NCI-H524 treated with DMSO at 0.1 percent for 48 hours (cell line): ENCODE results near the gene NECTIN4.
"Not testable (repeated sequence)": the region's sequence is repeated elsewhere in the genome, so short reads cannot be mapped to it uniquely, and the experiment has no call there.

Experiments
- DNase-seq: peaks from one replicate; lab custom pipeline; 2025; lab: John Stamatoyannopoulos, UW

The NECTIN4 gene

DNA sequence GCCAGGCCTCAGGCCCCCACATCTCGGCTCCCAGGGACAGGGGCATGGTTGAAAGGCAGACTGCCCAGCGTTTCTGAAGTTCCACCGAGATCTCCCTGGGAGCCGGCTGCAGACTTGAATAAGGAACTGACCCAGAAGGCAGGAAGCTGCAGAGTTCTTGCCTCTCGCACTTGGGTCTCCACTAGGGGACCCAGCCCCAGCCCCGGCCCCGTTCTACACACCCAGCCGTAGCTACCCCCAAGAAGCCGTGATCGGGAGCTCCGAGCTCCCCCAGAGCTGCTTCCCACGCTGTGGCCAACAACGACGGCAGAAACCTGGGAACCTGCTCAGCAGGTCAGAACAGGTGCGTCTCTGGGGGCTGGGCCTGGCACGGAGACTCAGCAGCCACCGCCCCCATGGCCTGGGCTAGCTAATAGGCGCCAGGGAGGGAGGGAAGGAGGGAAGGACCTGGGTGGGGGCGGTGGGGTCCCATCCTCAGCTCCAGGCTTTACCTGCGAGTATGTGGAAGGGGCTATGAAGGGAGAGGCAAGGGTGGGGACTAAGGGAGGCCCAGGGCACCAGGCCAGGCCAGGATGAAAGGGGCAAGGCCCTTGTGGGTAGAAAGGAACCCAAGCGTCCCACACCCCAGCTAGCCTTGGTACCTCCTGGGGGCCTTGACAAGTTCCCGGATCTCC lies at the start of gene NECTIN4:
NECTIN4 (minus strand) TSS at position 308 of the 674 bp plus-strand sequence; CDS start at position 46, 262 bp downstream.
- no peak for DNase-seq

GRCh38 chr1:161138431-161138830 lies 49.1 kb upstream of the NECTIN4 start:
- no peak for DNase-seq

- DNase-seq = no peak
Measured at GRCh38 chr1:161137881-161138280, 48.5 kb upstream of the NECTIN4 start.

DNA sequence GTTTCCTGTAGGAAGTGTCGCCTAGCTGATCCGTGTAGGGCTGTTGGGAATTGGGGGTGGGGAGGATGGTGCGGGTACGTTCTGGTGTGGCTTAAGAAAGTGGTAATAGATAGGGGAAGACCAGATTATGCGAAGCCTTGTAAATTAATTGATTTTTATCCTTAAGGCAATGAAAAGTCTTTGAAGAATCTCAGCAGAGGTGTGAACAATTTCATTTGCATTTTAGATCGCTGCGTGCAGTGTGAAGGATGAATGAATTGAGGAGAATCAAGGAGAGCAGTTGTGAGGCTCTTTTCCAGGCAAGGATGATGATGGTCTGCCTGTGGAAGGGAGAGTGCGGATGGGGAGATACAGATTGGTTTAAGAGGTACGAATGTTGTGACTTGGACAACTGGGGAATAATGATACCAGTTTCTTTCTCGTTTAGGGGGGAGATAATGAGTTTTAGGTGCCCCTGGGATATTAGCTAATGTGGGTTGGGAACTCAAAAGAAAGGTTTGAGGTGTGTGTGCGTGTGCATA lies 43.9 kb upstream of the NECTIN4 start:
- no peak for DNase-seq

DNA sequence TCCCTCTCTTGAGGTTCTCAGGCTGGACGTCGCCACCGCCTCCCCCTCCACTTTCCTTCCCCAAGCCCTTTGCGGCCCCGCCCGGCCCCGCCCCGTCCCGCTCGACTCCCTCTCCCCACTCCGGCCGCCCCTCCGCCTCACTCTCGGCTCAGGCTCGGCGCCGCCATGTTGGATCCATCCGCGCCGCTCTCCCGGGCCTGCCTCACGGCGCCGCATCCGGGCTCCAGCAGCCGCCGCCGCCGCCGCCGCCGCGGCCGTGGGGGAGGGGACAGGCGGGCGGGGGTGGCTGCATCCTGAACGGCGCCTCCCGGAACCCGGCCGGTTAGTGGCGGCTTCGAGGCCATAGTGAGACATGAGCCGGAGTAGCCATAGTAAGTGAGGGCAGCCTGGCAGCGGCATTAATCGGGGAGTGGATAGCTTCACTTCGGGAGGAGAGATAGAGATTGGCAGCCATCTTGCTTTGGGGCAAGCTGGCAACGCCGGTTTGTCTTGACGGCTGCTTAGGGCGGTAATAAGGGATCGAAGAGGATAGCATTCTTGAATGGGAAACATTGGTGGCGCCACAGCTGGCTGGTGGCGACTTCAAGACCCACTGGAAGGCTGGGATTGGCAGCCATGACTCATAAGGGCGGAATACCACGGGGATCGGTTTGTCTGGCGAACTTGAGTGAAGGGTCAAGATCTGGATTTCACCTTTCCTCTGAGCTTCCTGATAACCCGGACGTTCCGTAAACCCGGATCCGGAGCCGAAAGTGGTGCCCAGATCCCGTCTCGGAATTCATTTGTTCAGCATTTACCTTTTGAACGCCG lies 43.3 kb upstream of the NECTIN4 start, which contains the start of gene DEDD:
DEDD (minus strand) TSS at position 258 of the 810 bp plus-strand sequence. CDS start 8,205 bp downstream, outside the sequence.
- DNase-seq = peak; percentile 94

DNA sequence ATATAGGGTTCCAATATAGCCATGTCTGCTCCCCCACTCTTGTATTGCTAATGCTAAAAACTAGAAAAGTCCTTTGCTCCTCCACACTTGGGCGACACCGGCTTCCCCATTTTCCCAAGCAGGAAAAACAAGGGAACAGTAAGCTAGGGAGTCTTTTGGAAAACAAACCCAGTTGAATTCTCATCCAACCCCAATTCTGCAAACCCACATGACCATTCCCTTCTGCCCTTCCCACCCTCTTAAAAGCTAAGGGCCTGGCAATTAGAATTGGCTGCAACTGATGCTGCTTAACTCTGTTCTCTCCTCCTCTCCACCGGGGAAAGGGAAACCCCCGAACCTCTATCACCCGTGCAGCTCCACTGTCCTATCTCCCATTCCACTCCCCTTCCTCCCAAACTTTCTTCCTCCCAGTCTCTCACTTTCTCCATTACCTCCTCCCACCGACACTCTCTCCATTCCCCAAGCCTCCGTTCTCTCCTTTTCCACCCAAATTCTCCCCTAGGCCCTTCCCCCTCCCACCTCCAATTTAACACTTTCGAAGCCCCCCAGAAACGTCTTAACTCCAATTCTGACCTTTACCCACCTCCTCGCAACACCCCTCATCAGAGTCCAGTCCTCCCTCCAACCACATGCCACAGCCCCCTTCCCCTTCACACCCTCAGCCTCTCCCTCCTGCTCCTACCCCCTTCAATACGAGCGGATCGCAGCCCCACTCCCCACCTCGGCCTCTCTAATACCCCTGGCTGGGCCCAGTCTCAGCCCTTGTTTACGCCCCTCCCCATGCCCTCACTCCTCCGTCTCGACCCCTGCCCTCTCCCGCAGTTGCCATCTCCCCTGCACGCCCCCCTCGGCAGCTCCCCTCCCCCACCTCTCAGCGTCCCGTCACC lies 42.4 kb upstream of the NECTIN4 start:
- no peak for DNase-seq

- no peak for DNase-seq
Measured at GRCh38 chr1:161130266-161130665, 40.9 kb upstream of the NECTIN4 start.

GRCh38 chr1:161128591-161129420 lies 39.4 kb upstream of the NECTIN4 start:
- no peak for DNase-seq

GRCh38 chr1:161127649-161128048 lies 38.3 kb upstream of the NECTIN4 start:
- DNase-seq = no peak

DNA sequence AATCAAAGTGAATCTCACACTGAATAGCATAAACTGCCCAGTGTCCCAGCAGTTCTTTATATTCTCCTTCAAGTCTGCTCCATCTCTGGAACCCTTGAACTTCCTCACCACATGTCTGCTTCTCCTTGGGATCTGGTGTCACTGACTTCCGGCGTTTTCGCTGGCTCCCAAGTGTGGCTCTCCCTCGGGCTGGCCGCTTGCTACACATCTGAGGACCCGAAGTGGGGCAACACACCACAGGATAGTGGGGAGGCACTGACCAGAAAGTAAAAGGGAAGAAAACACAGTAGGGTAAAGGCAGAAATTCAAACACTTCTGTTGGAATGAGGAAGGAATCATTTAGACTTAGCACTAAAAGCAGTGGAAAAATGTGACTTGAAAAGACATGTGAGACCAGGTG lies 33.6 kb upstream of the NECTIN4 start:
- DNase-seq = no peak

GRCh38 chr1:161121834-161122233 lies 32.5 kb upstream of the NECTIN4 start:
- no peak for DNase-seq

GRCh38 chr1:161121042-161121650 lies 31.8 kb upstream of the NECTIN4 start:
- DNase-seq = no peak

DNA sequence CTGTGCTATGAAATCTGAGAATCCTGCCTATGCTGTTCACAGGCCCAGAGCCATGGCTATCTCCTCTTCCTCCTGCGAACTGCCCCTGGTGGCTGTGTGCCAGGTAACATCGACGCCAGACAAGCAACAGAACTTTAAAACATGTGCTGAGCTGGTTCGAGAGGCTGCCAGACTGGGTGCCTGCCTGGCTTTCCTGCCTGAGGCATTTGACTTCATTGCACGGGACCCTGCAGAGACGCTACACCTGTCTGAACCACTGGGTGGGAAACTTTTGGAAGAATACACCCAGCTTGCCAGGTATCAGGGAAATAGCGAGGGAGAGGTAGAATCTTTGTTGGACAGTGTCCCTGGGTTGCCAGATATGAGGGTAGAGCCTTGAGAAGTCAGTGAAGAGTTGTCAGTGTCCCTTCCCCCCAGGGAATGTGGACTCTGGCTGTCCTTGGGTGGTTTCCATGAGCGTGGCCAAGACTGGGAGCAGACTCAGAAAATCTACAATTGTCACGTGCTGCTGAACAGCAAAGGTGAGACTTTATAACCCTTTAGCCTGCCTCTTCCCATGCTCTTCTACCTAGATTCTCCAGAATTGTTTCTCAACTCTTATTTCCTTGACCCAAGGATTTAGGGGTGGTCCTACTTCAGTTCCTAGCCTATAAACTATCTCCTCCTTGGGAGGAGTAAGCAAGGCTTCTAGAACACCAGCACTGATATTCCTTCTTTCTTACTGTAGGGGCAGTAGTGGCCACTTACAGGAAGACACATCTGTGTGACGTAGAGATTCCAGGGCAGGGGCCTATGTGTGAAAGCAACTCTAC lies 29.9 kb upstream of the NECTIN4 start:
- DNase-seq = no peak

GRCh38 chr1:161117759-161118581 lies 28.6 kb upstream of the NECTIN4 start, which contains the start of the genes NIT1 and PFDN2:
Gene NIT1, plus strand, starts transcription at chr1:161118105. Its CDS starts 72 bp downstream, at chr1:161118177.
Gene PFDN2, minus strand, starts transcription at chr1:161118037. Its CDS starts 11 bp downstream, at chr1:161118026.
- DNase-seq = no peak

DNA sequence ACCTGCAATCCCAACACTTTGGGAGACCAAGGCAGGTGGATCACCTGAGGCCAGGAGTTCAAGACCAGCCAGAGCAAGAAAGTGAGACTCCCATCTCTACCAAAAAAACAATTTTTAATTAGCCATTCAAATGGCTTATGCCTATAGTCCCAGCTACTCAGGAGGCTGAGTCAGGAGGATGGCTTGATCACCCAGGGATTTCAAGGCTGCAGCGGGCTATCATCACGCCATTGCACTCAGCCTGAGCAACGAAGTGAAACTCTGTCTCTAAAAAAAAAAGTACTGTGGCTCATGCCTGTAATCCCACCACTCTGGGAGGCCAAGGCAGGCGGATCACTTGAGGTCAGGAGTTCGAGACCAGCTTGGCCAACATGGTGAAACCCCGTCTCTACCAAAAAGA lies 26.6 kb upstream of the NECTIN4 start:
- DNase-seq = not testable (repeated sequence)

DNA sequence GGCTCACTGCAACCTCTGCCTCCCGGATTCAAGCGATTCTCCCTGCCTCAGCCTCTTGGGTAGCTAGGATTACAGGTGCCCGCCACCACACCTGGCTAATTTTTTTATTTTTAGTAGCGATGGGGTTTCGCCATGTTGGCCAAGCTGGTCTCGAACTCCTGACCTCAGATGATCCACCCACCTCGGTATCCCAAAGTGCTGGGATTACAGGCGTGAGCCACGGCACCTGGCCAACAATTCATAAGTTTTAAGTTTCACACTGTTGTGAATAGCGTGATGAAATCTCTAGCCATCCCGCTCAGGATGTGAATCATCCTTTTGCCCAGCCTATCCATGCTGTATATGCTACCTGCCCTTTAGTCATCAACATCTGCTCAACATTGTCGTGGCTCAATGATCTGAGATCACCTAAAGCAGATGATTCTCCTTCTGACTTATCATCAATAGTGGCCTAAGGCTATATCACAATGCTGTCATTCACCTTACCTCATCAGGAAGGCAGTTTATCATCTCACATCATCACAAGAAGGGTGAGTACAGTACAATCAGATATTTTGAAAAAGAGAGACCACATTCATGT lies 25.9 kb upstream of the NECTIN4 start:
- DNase-seq = no peak

- DNase-seq = no peak
Measured at GRCh38 chr1:161114556-161114955, 25.2 kb upstream of the NECTIN4 start.

- no peak for DNase-seq
Measured at GRCh38 chr1:161113915-161114314, 24.6 kb upstream of the NECTIN4 start.
